Muscle of back (tissue), 11 donors: ENCODE measurements around the gene FXN. TPM values are rescaled to one million over a fixed set of nuclear protein-coding genes. Genes with fewer than 3 reads are reported as not detected.
"Not testable (repeated sequence)": the region's sequence is repeated elsewhere in the genome, so short reads cannot be mapped to it uniquely, and the experiment has no call there.

Experiments used
- DNase-seq, 3 donors: peaks; one replicate each; pipeline versions ENCODE4 v3.0.0 to v3.0.0-alpha.2; 2013
- polyA plus RNA-seq, 10 donors: library from polyadenylated mRNA; unstranded; fragments of 120-200 nt; gene quantifications; one replicate each; pipeline ENCODE4 v1.2.1, GENCODE V29; 2013; ENCODE audit not compliant: insufficient read length in 10 of 10

FXN gene
- polyA plus RNA-seq, 10 donors: 9.4 to 15.2 (median 12.8) TPM

GRCh38 chr9:69063839-69064238, 28.3 kb downstream of the FXN start:
- DNase-seq: no peak

GRCh38 chr9:69065660-69066059, 30.1 kb downstream of the FXN start:
- DNase-seq: no peak

GRCh38 chr9:69066955-69067354, 31.4 kb downstream of the FXN start:
- DNase-seq: no peak

- DNase-seq: no peak
Measured at GRCh38 chr9:69070201-69070600, 34.6 kb downstream of the FXN start.

GRCh38 chr9:69071059-69071458, 35.5 kb downstream of the FXN start:
- DNase-seq: no peak

GRCh38 chr9:69073103-69073502, 37.6 kb downstream of the FXN start:
- no peak for DNase-seq

- DNase-seq: no peak
Measured at GRCh38 chr9:69074801-69075200, 39.2 kb downstream of the FXN start.

- DNase-seq: no peak
Measured at GRCh38 chr9:69076550-69076949, 41.0 kb downstream of the FXN start.

- no peak for DNase-seq
Measured at GRCh38 chr9:69078069-69078468, 42.5 kb downstream of the FXN start.

- DNase-seq: peak; percentile 12 to 37 (median 33)
Measured at GRCh38 chr9:69078581-69078980, 43.0 kb downstream of the FXN start.

GRCh38 chr9:69079186-69079585, 43.6 kb downstream of the FXN start:
- no peak for DNase-seq

GRCh38 chr9:69081261-69081660, 45.7 kb downstream of the FXN start:
- DNase-seq: no peak

- DNase-seq: no peak
Measured at GRCh38 chr9:69083321-69083720, 47.8 kb downstream of the FXN start.

- peak; percentile 41 to 67 (median 56) for DNase-seq
Measured at GRCh38 chr9:69085569-69086283, 50.2 kb downstream of the FXN start.

GRCh38 chr9:69086312-69086711, 50.8 kb downstream of the FXN start:
- no peak for DNase-seq

- peak in 1 of 3 donors; percentile 19 for DNase-seq
Measured at GRCh38 chr9:69086769-69087168, 51.2 kb downstream of the FXN start.

GRCh38 chr9:69089082-69089481, 53.5 kb downstream of the FXN start:
- DNase-seq: no peak

GRCh38 chr9:69089491-69089890, 53.9 kb downstream of the FXN start:
- DNase-seq: no peak

- no peak for DNase-seq
Measured at GRCh38 chr9:69090140-69090750, 54.7 kb downstream of the FXN start.

GRCh38 chr9:69090946-69091345, 55.4 kb downstream of the FXN start:
- DNase-seq: no peak

GRCh38 chr9:69093471-69094103, 58.0 kb downstream of the FXN start:
- no peak for DNase-seq

- not testable (repeated sequence) for DNase-seq
Measured at GRCh38 chr9:69094361-69095135, 59.0 kb downstream of the FXN start.
